WTC11 (cell line): ENCODE measurements around the gene RGS12.

Source experiments
- ELF4 ChIP-seq: sonication (generic); formaldehyde crosslinking; IDR thresholded peaks from 2 replicates; pipeline ENCODE4 v1.8.1; 2022; ENCODE audit warnings: low read depth, mild to moderate bottlenecking, moderate library complexity, missing genetic modification reagents
- FOXP1 ChIP-seq: sonication (generic); formaldehyde crosslinking; IDR thresholded peaks from 2 replicates; pipeline ENCODE4 v1.8.0; 2022; ENCODE audit warnings: missing genetic modification reagents, mild to moderate bottlenecking, moderate library complexity, borderline replicate concordance
- TF ChIP-seq, protein P1 (sequence below): sonication (generic); formaldehyde crosslinking; IDR thresholded peaks from 2 replicates; pipeline ENCODE4 v1.8.1; 2022; ENCODE audit warnings: low read depth, missing genetic modification reagents, borderline replicate concordance

DNA sequence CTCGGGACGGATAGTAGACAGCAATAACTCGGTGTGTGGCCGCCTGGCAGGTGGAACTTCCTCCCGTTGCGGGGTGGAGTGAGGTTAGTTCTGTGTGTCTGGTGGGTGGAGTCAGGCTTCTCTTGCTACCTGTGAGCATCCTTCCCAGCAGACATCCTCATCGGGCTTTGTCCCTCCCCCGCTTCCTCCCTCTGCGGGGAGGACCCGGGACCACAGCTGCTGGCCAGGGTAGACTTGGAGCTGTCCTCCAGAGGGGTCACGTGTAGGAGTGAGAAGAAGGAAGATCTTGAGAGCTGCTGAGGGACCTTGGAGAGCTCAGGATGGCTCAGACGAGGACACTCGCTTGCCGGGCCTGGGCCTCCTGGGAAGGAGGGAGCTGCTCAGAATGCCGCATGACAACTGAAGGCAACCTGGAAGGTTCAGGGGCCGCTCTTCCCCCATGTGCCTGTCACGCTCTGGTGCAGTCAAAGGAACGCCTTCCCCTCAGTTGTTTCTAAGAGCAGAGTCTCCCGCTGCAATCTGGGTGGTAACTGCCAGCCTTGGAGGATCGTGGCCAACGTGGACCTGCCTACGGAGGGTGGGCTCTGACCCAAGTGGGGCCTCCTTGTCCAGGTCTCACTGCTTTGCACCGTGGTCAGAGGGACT is 49.6 kb upstream of the RGS12 start:
- TF ChIP-seq, protein P1, sequence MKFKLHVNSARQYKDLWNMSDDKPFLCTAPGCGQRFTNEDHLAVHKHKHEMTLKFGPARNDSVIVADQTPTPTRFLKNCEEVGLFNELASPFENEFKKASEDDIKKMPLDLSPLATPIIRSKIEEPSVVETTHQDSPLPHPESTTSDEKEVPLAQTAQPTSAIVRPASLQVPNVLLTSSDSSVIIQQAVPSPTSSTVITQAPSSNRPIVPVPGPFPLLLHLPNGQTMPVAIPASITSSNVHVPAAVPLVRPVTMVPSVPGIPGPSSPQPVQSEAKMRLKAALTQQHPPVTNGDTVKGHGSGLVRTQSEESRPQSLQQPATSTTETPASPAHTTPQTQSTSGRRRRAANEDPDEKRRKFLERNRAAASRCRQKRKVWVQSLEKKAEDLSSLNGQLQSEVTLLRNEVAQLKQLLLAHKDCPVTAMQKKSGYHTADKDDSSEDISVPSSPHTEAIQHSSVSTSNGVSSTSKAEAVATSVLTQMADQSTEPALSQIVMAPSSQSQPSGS, result no peak
- no peak for TF ChIP-seq FOXP1 (CRISPR knock-in tag)
- TF ChIP-seq ELF4 (CRISPR knock-in tag), result no peak
